Muscle layer of duodenum (tissue), 2 donors: Measurements from ENCODE around the gene FNDC3B.
A peak's percentile ranks its signal among the peaks of the same experiment; 100 is the strongest.

ENCODE experiments used
- H3K27ac ChIP-seq: one replicate; pipeline ENCODE4 v1.7.0; 2013; ENCODE audit warnings: mild to moderate bottlenecking, low read length
- H3K27me3 ChIP-seq: one replicate; pipeline ENCODE4 v1.7.0; 2013; ENCODE audit warnings: low read depth, mild to moderate bottlenecking, control low read depth, low read length
- H3K36me3 ChIP-seq, 2 donors: one replicate each; pipeline ENCODE4 v1.7.0; 2013; ENCODE audit warnings: low read length in 2 of 2, control low read depth in 1 of 2, mild to moderate bottlenecking in 1 of 2; ENCODE audit not compliant: insufficient read depth in 2 of 2, control insufficient read depth in 1 of 2
- H3K4me1 ChIP-seq, 2 donors: one replicate each; pipeline ENCODE4 v1.7.0; 2013; ENCODE audit warnings: low read length in 2 of 2, mild to moderate bottlenecking in 2 of 2, control low read depth in 1 of 2, moderate library complexity in 1 of 2; ENCODE audit not compliant: insufficient read depth in 2 of 2, control insufficient read depth in 1 of 2
- H3K4me3 ChIP-seq, 2 donors: one replicate each; pipeline ENCODE4 v1.7.0; 2013; ENCODE audit warnings: low read length in 2 of 2, low read depth in 1 of 2, mild to moderate bottlenecking in 1 of 2
- H3K9me3 ChIP-seq, 2 donors: one replicate each; pipeline ENCODE4 v1.7.0; 2013; ENCODE audit warnings: low read length in 2 of 2, control low read depth in 1 of 2, mild to moderate bottlenecking in 1 of 2; ENCODE audit not compliant: control insufficient read depth in 1 of 2
- donor health status: healthy.

Gene FNDC3B

DNA sequence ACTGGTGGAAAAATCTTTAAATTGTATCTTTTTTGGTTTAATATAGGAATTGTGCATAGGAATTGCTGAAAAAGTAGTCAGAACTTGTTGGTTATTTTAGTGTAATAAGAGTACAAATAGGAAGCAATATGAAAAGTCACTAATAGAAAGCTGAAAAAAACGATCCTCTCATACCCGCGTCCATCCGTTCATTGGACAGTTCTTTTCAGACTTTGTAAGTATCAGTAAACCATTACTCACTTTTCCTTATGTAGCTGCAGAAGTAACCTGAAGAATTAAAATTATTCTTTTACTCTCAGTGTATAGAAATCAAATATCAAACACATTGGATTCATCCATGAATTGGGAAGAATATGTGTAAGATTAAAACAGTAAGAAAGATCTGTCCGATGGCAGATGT lies 4.4 kb downstream of the FNDC3B start:
- Histone ChIP-seq H3K4me1 (peaks cover 0 to 37% of the 10 kb centered on the region in 2 donors), H3K4me3 (no peak overlapping the region), H3K36me3 (peaks cover 2 to 20% of the 10 kb centered on the region in 2 donors), H3K27me3 (no peaks in the 10 kb centered on the region), H3K27ac (peak overlapping the region; percentile 13), H3K9me3 (no peaks in the 10 kb centered on the region)

DNA sequence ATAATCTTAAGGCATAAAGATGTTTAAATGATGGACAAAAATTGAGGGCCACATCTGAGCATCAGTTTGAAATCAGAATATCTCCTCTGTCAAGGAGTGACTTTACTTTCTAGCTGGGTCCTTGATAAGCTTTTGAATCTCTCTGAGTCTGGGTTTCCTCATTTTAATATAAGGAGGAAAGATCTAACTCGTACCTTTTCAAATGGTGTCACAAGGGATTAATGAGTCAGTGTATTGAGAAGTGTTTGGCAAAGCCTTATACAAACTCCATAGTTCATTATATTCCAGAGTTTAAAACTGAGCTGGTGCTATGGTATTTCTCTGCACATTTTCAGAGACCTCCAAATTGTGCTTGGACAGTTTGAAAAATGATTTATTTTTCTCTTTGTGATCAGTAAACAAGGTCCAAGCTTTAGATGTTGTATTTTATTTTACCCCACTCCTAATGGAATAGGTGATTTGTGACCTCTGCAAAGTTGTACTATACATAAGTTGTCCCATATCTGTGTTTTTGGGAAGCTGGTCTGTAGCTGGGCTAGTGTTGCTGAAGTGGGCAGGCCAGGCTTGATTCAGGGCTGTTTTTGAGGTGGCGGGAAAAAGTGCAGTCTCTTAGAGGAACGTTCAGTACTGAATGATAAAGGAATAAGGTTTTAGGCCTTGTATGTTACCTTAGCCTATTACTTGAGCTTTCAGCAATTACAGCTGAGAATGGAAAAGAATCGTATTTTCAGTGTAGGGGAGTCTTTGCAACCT lies 5.6 kb downstream of the FNDC3B start:
- H3K9me3 ChIP-seq, result no peaks in the 10 kb centered on the region
- H3K36me3 ChIP-seq, result peaks cover 5 to 18% of the 10 kb centered on the region in 2 donors
- H3K4me1 ChIP-seq, result peaks cover 0 to 32% of the 10 kb centered on the region in 2 donors
- no peak overlapping the region for H3K27ac ChIP-seq
- H3K27me3 ChIP-seq, result no peaks in the 10 kb centered on the region
- no peak overlapping the region for H3K4me3 ChIP-seq

GRCh38 chr3:172046268-172046915 lies 7.0 kb downstream of the FNDC3B start:
- H3K27ac ChIP-seq, result peak overlapping the region; percentile 34
- H3K4me3 ChIP-seq, result no peak overlapping the region
- peaks cover 0 to 32% of the 10 kb centered on the region in 2 donors for H3K4me1 ChIP-seq
- peaks cover 5 to 11% of the 10 kb centered on the region in 2 donors for H3K36me3 ChIP-seq
- H3K9me3 ChIP-seq, result no peaks in the 10 kb centered on the region
- no peaks in the 10 kb centered on the region for H3K27me3 ChIP-seq

DNA sequence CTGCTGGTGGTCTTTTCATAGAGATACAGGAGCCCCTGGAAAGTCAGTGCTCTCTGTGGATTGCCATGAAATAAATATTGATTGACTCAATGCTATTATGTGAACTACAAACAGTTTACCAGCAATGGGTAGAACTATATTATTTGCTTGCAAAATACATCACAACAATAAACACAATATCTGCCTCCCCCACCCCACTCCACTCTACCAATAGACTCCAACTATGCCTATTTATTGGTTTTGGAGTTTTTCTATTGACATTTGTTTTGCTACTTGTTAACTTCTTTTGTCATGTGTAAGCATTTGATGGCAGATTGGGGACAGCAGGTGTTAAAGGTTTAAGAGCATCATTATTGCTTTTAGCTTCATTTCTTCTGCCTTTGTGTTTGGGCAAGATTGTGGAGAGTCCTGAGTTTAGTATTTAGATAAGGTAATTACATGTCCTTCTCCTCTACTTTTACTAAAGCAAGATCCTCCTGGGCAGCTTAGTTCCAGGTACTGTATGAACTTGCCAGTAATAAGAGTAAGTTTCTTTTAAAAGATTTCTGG lies 8.3 kb downstream of the FNDC3B start:
- H3K4me1 ChIP-seq, result peaks cover 0 to 31% of the 10 kb centered on the region in 2 donors
- no peak overlapping the region for H3K4me3 ChIP-seq

GRCh38 chr3:172048599-172048998 lies 9.2 kb downstream of the FNDC3B start:
- Histone ChIP-seq H3K4me1 (peaks cover 0 to 24% of the 10 kb centered on the region in 2 donors), H3K27ac (no peak overlapping the region), H3K9me3 (no peaks in the 10 kb centered on the region), H3K36me3 (peaks cover 3 to 14% of the 10 kb centered on the region in 2 donors), H3K4me3 (no peak overlapping the region), H3K27me3 (no peaks in the 10 kb centered on the region)

More for the DNA sequence above, 8.3 kb downstream of the FNDC3B start:
- peaks cover 5 to 9% of the 10 kb centered on the region in 2 donors for H3K36me3 ChIP-seq
- no peaks in the 10 kb centered on the region for H3K9me3 ChIP-seq
- H3K27me3 ChIP-seq, result no peaks in the 10 kb centered on the region
- no peak overlapping the region for H3K27ac ChIP-seq

DNA sequence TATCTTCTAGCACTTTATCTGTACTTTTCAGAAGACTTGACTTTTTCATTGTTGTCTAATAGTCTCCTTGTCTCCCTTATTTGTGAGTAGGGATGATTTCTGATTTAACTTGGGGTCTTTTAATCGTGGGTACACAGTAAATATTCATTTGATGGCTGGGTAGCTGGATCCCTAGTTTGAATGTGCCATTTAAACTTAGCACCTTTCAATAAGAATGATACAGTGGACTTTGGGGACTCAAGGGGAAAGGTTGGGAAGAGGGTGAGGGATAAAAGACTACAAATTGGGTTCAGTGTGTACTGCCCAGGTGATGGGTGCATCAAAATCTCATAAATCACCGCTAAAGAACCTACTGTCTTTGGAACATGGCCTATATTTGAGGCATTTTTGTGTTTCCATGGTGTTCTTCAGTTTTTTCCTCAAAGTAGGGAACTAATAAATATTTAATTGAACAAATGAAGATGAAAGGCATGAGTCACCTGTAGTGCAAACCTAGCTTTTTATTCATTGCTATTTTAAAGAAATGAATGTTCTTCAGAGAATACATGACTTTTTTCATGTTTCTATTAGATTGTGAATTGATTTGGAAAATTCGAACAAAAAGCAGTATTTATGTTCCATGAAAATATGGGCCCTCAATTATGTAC lies 12.1 kb downstream of the FNDC3B start:
- Histone ChIP-seq H3K36me3 (peaks cover 8 to 19% of the 10 kb centered on the region in 2 donors), H3K4me3 (no peak overlapping the region), H3K9me3 (no peaks in the 10 kb centered on the region), H3K4me1 (peaks cover 6 to 28% of the 10 kb centered on the region in 2 donors), H3K27me3 (no peaks in the 10 kb centered on the region), H3K27ac (no peak overlapping the region)

GRCh38 chr3:172051957-172052354 lies 12.6 kb downstream of the FNDC3B start:
- H3K27me3 ChIP-seq, result no peaks in the 10 kb centered on the region
- H3K4me1 ChIP-seq, result peaks cover 11 to 32% of the 10 kb centered on the region in 2 donors
- peaks cover 8 to 19% of the 10 kb centered on the region in 2 donors for H3K36me3 ChIP-seq
- no peaks in the 10 kb centered on the region for H3K9me3 ChIP-seq
- H3K4me3 ChIP-seq, result no peak overlapping the region
- H3K27ac ChIP-seq, result no peak overlapping the region

DNA sequence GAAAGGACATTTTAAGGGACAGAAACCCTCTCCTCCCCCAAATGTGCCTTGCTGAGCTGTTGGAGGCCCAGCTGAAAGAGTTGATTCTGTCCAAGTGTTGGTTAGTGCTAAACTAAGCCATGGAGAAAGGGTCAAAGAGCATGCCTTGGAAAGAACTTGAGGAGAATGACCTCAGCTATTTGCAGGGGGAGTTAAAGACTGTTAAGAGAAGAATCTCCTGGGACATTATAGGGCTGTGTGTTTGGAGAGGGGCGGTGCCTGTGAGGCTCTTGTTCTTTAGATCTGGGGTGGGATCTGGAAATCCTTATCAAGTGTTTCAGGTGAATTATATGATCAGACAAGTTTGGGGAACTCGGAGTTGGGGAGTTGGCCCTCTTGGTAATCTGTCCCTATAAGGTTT lies 13.0 kb downstream of the FNDC3B start:
- Histone ChIP-seq H3K4me1 (peaks cover 15 to 34% of the 10 kb centered on the region in 2 donors), H3K9me3 (no peaks in the 10 kb centered on the region), H3K4me3 (no peak overlapping the region), H3K36me3 (peaks cover 8 to 19% of the 10 kb centered on the region in 2 donors), H3K27ac (no peak overlapping the region), H3K27me3 (no peaks in the 10 kb centered on the region)

- Histone ChIP-seq H3K9me3 (no peaks in the 10 kb centered on the region), H3K27me3 (no peaks in the 10 kb centered on the region), H3K4me1 (peaks cover 24 to 44% of the 10 kb centered on the region in 2 donors), H3K4me3 (no peak overlapping the region), H3K36me3 (peaks cover 8 to 19% of the 10 kb centered on the region in 2 donors), H3K27ac (no peak overlapping the region)
Observed at GRCh38 chr3:172054115-172054764, 14.9 kb downstream of the FNDC3B start.

GRCh38 chr3:172056416-172056815 lies 17.0 kb downstream of the FNDC3B start:
- peaks cover 34 to 56% of the 10 kb centered on the region in 2 donors for H3K4me1 ChIP-seq
- H3K27me3 ChIP-seq, result no peaks in the 10 kb centered on the region
- H3K9me3 ChIP-seq, result no peaks in the 10 kb centered on the region
- no peak overlapping the region for H3K27ac ChIP-seq
- peaks cover 5 to 16% of the 10 kb centered on the region in 2 donors for H3K36me3 ChIP-seq
- H3K4me3 ChIP-seq, result no peak overlapping the region

GRCh38 chr3:172057059-172057458 lies 17.7 kb downstream of the FNDC3B start:
- Histone ChIP-seq H3K4me3 (no peak overlapping the region), H3K36me3 (peaks cover 5 to 16% of the 10 kb centered on the region in 2 donors), H3K27ac (no peak overlapping the region), H3K4me1 (peaks cover 34 to 56% of the 10 kb centered on the region in 2 donors), H3K27me3 (no peaks in the 10 kb centered on the region), H3K9me3 (no peaks in the 10 kb centered on the region)
